Tibial artery (tissue), 4 donors: ENCODE data around the gene GOLGA8S.
"Not testable (repeated sequence)": the region's sequence is repeated elsewhere in the genome, so short reads cannot be mapped to it uniquely, and the experiment has no call there.

ENCODE experiments used
- DNase-seq, 2 donors: peaks; one replicate each; pipeline ENCODE4 v3.0.0-alpha.2; 2019
- H3K27ac ChIP-seq, 2 donors: fragments of 200-600 bp; sonication (generic) in 1 of 2; 1 replicate in 1 of 2; 2 replicates in 1 of 2; pipeline ENCODE4 v1.5.1; 2018 to 2019; ENCODE audit warnings: mild to moderate bottlenecking in 1 of 2
- H3K27me3 ChIP-seq, 2 donors: fragments of 200-600 bp; sonication (generic) in 1 of 2; one replicate each; pipeline versions ENCODE4 v1.5.1 to v1.6.0; 2016 to 2019
- H3K36me3 ChIP-seq, 3 donors: fragments of 200-600 bp; sonication (generic) in 2 of 3; one replicate each; pipeline ENCODE4 v1.5.1; 2016 to 2019; ENCODE audit warnings: mild to moderate bottlenecking in 2 of 3
- H3K4me1 ChIP-seq, 4 donors: fragments of 200-600 bp; sonication (generic) in 2 of 4; 1 replicate in 3 of 4; 2 replicates in 1 of 4; pipeline ENCODE4 v1.5.1; 2016 to 2019
- H3K4me3 ChIP-seq, 2 donors: fragments of 200-600 bp; sonication (generic) in 1 of 2; 1 replicate in 1 of 2; 2 replicates in 1 of 2; pipeline ENCODE4 v1.5.1; 2018 to 2019; ENCODE audit warnings: mild to moderate bottlenecking in 2 of 2
- H3K9me3 ChIP-seq, 3 donors: fragments of 200-600 bp; sonication (generic) in 1 of 3; one replicate each; pipeline ENCODE4 v1.5.1; 2016 to 2019
- intact Hi-C: fragments of 100-400 bp; cut with DNase I; formaldehyde crosslinking; loops from one replicate; pipeline ENCODE4 v1.15.0; 2023; ENCODE audit warnings: low total_unique reads
- TF ChIP-seq, protein P1 (sequence below), 2 experiments: fragments of 200-600 bp in 1 of 2; fragments of 450-650 bp in 1 of 2; IDR thresholded peaks; one replicate each; pipeline ENCODE4 v1.5.1; 2017 to 2019; ENCODE audit warnings: antibody characterized with exemption in 2 of 2, mild to moderate bottlenecking in 1 of 2, moderate library complexity in 1 of 2

GOLGA8S gene

DNA sequence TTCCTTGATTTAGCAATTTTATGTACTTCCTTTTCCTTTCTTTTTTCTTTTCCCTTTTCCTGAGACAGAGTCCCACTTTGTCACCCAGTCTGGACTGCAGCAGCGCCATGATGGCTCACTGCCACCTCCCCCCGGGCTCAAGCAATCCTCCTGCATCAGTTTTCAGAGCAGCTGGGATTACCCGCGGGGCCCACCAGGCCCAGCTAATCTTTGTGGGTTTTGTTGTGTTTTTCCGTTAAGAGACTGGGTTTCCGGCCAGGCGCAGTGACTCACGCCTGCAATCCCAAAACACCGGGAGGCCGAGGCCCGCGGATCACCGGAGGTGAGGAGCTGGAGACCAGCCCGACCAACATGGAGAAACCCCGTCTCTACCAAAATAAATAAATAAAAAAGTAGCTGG lies 17.7 kb downstream of the GOLGA8S start:
- peaks cover 0 to 46% (median 9%) of the 10 kb centered on the region in 4 donors for H3K4me1 ChIP-seq
- no peak overlapping the region for H3K4me3 ChIP-seq
- intact Hi-C loops = no loop called here
- no peaks in the 10 kb centered on the region for H3K9me3 ChIP-seq
- TF ChIP-seq, protein P1, sequence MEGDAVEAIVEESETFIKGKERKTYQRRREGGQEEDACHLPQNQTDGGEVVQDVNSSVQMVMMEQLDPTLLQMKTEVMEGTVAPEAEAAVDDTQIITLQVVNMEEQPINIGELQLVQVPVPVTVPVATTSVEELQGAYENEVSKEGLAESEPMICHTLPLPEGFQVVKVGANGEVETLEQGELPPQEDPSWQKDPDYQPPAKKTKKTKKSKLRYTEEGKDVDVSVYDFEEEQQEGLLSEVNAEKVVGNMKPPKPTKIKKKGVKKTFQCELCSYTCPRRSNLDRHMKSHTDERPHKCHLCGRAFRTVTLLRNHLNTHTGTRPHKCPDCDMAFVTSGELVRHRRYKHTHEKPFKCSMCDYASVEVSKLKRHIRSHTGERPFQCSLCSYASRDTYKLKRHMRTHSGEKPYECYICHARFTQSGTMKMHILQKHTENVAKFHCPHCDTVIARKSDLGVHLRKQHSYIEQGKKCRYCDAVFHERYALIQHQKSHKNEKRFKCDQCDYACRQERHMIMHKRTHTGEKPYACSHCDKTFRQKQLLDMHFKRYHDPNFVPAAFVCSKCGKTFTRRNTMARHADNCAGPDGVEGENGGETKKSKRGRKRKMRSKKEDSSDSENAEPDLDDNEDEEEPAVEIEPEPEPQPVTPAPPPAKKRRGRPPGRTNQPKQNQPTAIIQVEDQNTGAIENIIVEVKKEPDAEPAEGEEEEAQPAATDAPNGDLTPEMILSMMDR (IDR thresholded peaks at IDR 0.05) = no peak
- H3K27ac ChIP-seq = peak overlapping the region; percentile 70 to 71
- no peaks in the 10 kb centered on the region for H3K27me3 ChIP-seq
- peak; percentile 39 to 73 for DNase-seq
- H3K36me3 ChIP-seq = no peaks in the 10 kb centered on the region

DNA sequence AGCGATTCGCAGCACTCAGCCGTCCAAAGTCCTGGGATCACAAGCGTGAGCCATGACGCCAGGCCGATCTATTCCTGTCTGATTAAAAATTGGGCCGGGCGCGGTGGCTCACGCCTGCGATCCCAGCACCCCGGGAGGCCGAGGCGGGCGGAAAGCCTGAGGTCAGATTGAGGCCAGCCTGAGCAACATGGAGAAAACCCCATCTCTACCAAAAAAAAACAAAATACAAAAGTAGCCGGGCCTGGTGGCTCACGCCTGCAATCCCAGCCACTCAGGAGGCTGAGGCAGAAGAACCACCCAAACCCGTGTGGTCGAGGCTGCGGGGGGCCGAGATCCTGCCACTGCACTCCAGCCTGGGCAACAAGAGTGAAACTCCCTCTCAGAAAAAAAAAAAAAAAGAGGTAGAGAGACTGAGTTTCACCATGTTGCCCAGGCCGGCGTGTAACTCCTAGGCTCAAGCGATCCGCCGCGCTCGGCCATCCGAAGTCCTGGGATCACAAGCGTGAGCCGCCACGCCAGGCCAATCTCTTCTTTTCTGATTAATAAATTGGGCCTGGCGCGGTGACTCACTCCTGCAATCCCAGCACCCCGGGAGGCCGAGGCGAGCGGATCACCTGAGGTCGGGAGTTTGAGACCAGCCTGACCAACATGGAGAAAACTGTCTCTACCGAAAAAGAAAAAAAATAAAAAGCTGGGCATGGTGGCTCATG lies 18.5 kb downstream of the GOLGA8S start:
- intact Hi-C loops, H3K36me3 ChIP-seq, H3K4me3 ChIP-seq, DNase-seq, H3K27me3 ChIP-seq, H3K9me3 ChIP-seq: not testable (repeated sequence)
- Histone ChIP-seq H3K27ac (peak overlapping the region; percentile 70 to 71), H3K4me1 (peaks cover 0 to 43% (median 9%) of the 10 kb centered on the region in 4 donors)

DNA sequence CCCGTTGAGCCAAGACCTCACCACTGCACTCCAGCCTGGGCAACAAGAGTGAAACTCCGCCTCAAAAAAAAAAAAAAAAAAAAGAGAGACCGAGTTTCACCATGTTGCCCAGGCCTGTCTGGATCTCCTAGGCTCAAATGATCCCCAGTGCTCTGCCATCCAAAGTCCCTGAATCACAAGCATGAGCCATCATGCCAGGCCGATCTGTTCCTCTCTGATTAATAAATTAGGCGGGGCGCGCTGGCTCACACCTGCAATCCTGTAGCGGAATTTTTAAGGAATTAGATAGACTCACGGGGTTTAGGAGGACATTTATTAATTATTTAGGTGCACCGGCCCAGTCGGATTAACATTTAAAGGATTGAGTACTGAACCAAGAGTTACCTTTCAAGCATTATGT lies 19.7 kb downstream of the GOLGA8S start:
- H3K36me3 ChIP-seq, H3K4me3 ChIP-seq, H3K9me3 ChIP-seq, DNase-seq, intact Hi-C loops, H3K27me3 ChIP-seq, H3K27ac ChIP-seq: not testable (repeated sequence)
- peaks cover 0 to 34% (median 8%) of the 10 kb centered on the region in 4 donors for H3K4me1 ChIP-seq

DNA sequence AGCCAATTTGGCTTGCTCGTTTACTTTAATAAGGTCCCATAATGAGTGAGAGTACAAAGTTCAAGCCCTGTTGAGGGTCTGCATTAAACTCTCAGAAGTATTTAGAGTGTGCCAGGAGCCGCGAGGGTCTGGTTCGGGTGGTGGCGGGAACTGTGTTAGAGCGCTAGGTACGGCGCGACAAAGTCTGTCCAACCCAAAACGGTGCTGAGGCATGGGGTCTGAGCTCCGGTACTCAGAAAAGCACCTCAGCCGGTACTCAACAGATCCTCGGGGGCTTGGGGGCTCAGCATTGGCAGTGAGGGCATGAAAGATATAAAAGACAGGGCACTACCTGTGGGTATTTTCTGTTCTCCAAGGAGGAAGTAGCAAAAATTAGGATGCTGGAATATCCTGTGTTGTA lies 24.4 kb downstream of the GOLGA8S start:
- H3K9me3 ChIP-seq, intact Hi-C loops, H3K4me1 ChIP-seq, H3K27ac ChIP-seq, H3K36me3 ChIP-seq, H3K27me3 ChIP-seq, DNase-seq, H3K4me3 ChIP-seq: not testable (repeated sequence)

DNA sequence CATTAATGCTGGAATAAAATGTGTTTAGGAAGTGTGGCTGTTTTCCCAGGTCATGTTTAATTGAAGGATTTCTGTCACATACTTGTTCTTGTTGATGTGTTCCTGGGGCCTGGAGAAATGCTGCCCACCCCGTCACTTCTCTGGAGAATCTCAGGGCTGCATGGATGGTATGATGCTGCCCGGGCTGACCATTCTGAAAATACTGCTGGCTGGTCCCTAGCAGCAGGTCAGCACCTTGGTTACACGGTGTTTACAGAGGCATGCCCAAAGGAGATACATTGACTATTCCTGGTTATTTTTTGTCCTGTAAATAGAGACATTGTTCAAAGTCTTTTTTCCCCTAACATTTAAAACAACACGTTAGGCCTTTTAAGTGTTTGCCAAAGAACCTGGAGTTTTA lies 26.2 kb downstream of the GOLGA8S start:
- intact Hi-C loops, H3K4me1 ChIP-seq, H3K36me3 ChIP-seq, H3K27me3 ChIP-seq, H3K27ac ChIP-seq, H3K4me3 ChIP-seq, DNase-seq, H3K9me3 ChIP-seq: not testable (repeated sequence)

DNA sequence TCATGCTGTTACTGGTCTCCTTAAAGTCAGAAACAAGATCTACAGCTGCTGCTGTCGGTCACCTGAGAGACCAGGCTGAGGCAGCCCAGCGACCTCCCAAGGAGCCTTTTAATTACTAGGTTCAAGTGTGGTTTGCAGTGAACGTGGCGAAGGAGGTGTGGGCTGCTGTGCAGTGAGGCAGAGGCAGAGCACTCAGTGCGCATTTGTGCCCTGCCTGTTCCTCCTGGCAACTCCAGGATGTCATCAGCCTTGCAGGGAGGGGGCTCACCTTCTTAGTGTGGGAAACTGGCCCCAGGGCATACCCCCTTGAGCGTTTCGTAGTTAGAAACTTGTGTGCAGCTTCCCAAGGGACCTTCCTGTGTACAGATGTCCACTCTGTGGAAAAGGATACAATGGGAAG lies 26.6 kb downstream of the GOLGA8S start:
- DNase-seq, intact Hi-C loops, H3K4me3 ChIP-seq, H3K27ac ChIP-seq, H3K27me3 ChIP-seq, H3K9me3 ChIP-seq, H3K4me1 ChIP-seq, H3K36me3 ChIP-seq: not testable (repeated sequence)

DNA sequence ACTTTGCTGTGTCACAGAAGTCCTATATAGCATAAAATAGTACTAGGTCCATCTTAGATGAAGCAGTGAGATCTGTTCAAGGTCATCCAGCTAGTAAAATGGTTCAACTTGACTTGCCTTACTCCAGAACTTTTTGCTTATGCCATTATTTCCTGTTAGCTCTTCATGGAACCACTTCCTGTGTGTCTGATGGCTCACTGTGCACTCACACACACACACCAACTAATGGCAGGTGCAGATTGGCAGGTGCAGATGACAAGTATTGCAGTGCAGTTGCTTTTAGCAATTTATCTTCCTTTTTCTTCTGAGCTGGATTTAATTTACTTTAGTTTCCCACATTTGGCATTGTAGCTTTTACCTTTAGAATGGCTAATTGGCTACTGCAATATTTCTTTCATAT lies 29.8 kb downstream of the GOLGA8S start:
- Histone ChIP-seq H3K36me3 (no peaks in the 10 kb centered on the region), H3K9me3 (no peaks in the 10 kb centered on the region), H3K4me3 (no peak overlapping the region), H3K4me1 (no peaks in the 10 kb centered on the region), H3K27me3 (no peaks in the 10 kb centered on the region), H3K27ac (no peak overlapping the region)
- DNase-seq = no peak
- TF ChIP-seq, protein P1 (IDR thresholded peaks at IDR 0.05) = no peak
- intact Hi-C loops = no loop called here

DNA sequence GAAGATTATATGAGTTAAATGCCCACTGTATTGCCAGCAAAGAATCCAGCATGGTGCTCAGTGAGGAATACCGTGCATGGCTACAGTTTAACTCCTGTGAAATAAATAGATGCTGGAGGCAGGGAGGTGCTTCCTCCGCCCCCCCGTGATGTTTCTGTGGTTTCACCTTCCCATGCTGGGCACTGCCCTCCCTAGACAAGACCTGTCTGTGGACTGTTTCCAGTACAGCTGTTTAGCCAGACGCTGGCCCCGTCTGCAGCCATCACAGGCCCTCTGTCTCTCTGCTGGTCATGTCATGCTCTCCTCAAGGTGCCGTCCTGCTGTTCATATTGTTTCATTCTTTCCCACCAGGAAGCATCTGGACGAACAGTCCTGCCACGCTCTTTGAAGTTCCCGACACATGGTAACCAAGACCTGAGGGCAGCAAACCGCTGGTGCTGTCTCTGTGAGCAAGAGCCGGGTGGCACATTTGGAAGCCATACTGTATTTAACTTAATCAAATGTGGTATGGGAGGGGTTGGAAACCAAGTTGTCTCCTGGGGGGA lies 31.4 kb downstream of the GOLGA8S start:
- Histone ChIP-seq H3K27ac (no peak overlapping the region), H3K4me1 (no peaks in the 10 kb centered on the region), H3K9me3 (no peaks in the 10 kb centered on the region), H3K4me3 (no peak overlapping the region), H3K36me3 (no peaks in the 10 kb centered on the region), H3K27me3 (no peaks in the 10 kb centered on the region)
- TF ChIP-seq, protein P1 (IDR thresholded peaks at IDR 0.05) = no peak
- intact Hi-C loops = no loop called here
- no peak for DNase-seq
